T-helper 17 cell (primary cell): ENCODE measurements around the gene KLHDC4. TPM values are rescaled to one million over a fixed set of nuclear protein-coding genes. Genes with fewer than 3 reads are reported as not detected.

Experiments used
- ATAC-seq: fragments of 150-1000 bp; cut with Tn5 transposase; 2 replicates; pipeline ENCODE4 v1.10.0; 2021; ENCODE audit warnings: mild to moderate bottlenecking, moderate library complexity
- DNase-seq, 3 donors: peaks; one replicate each; pipeline versions ENCODE4 v3.0.0 to v3.0.0-alpha.2; 2020 to 2021
- H3K9me3 ChIP-seq: one replicate; pipeline ENCODE4 v1.7.0; 2013; ENCODE audit warnings: low read length, mild to moderate bottlenecking; ENCODE audit not compliant: control insufficient read depth, poor library complexity, severe bottlenecking
- H3K27ac Mint-ChIP-seq: one replicate; pipeline ENCODE4 v1.8.0; 2022; ENCODE audit warnings: mild to moderate bottlenecking, moderate library complexity, mixed read lengths
- H3K27me3 Mint-ChIP-seq: one replicate; pipeline ENCODE4 v1.8.0; 2022; ENCODE audit warnings: mixed read lengths
- H3K36me3 Mint-ChIP-seq: one replicate; pipeline ENCODE4 v1.8.0; 2022; ENCODE audit warnings: low read depth, mixed read lengths
- H3K4me1 Mint-ChIP-seq: one replicate; pipeline ENCODE4 v1.8.0; 2022; ENCODE audit warnings: mild to moderate bottlenecking, mixed read lengths
- H3K4me3 Mint-ChIP-seq: one replicate; pipeline ENCODE4 v1.8.0; 2022; ENCODE audit warnings: mild to moderate bottlenecking, moderate library complexity, mixed read lengths
- total RNA-seq, 4 donors: library from RNA in 2 of 4; stranded (reverse) in 2 of 4; gene quantifications; one replicate each; pipeline ENCODE4 v1.2.3 and lab custom pipeline; 2022 to 2026

The KLHDC4 gene
- total RNA-seq, 2 donors from 2014 or later: 67.7 to 93.3 TPM

GRCh38 chr16:87693827-87694226, 72.0 kb downstream of the KLHDC4 start:
- Mint-ChIP-seq H3K4me1 (peaks cover 8% of the 10 kb centered on the region), H3K36me3 (no peaks in the 10 kb centered on the region), H3K27me3 (no peaks in the 10 kb centered on the region), H3K27ac (no peak overlapping the region), H3K4me3 (no peak overlapping the region)
- no peak for ATAC-seq
- no peak for DNase-seq
- H3K9me3 ChIP-seq: no peaks in the 10 kb centered on the region

- no peaks in the 10 kb centered on the region for H3K36me3 Mint-ChIP-seq
Measured at GRCh38 chr16:87692756-87693155, 73.0 kb downstream of the KLHDC4 start.

GRCh38 chr16:87692176-87692575, 73.6 kb downstream of the KLHDC4 start:
- DNase-seq (no peak), ATAC-seq (no peak)
- H3K4me1 Mint-ChIP-seq: no peaks in the 10 kb centered on the region
- no peaks in the 10 kb centered on the region for H3K36me3 Mint-ChIP-seq
- peaks cover 2% of the 10 kb centered on the region for H3K27me3 Mint-ChIP-seq
- H3K4me3 Mint-ChIP-seq: no peak overlapping the region
- H3K9me3 ChIP-seq: no peaks in the 10 kb centered on the region
- peak overlapping the region; percentile 27 for H3K27ac Mint-ChIP-seq

More at GRCh38 chr16:87692756-87693155, 73.0 kb downstream of the KLHDC4 start:
- H3K9me3 ChIP-seq: no peaks in the 10 kb centered on the region
- H3K4me3 Mint-ChIP-seq: no peak overlapping the region
- H3K27ac Mint-ChIP-seq: peak overlapping the region; percentile 27
- ATAC-seq (no peak), DNase-seq (no peak)
- H3K27me3 Mint-ChIP-seq: no peaks in the 10 kb centered on the region
- no peaks in the 10 kb centered on the region for H3K4me1 Mint-ChIP-seq

GRCh38 chr16:87691686-87692079, 74.1 kb downstream of the KLHDC4 start:
- ATAC-seq: no peak
- no peak overlapping the region for H3K4me3 Mint-ChIP-seq

GRCh38 chr16:87690911-87691685, 74.7 kb downstream of the KLHDC4 start:
- Mint-ChIP-seq H3K27me3 (peaks cover 7% of the 10 kb centered on the region), H3K36me3 (no peaks in the 10 kb centered on the region), H3K27ac (no peak overlapping the region), H3K4me1 (no peaks in the 10 kb centered on the region), H3K4me3 (no peak overlapping the region)
- no peaks in the 10 kb centered on the region for H3K9me3 ChIP-seq
- ATAC-seq: no peak
- no peak for DNase-seq

More at GRCh38 chr16:87691686-87692079, 74.1 kb downstream of the KLHDC4 start:
- H3K27ac Mint-ChIP-seq: no peak overlapping the region
- H3K27me3 Mint-ChIP-seq: peaks cover 7% of the 10 kb centered on the region
- no peaks in the 10 kb centered on the region for H3K36me3 Mint-ChIP-seq
- no peaks in the 10 kb centered on the region for H3K4me1 Mint-ChIP-seq
- no peak for DNase-seq
- H3K9me3 ChIP-seq: no peaks in the 10 kb centered on the region

- Mint-ChIP-seq H3K27me3 (peaks cover 14% of the 10 kb centered on the region), H3K27ac (no peak overlapping the region), H3K4me3 (no peak overlapping the region), H3K4me1 (no peaks in the 10 kb centered on the region), H3K36me3 (no peaks in the 10 kb centered on the region)
- DNase-seq: no peak
- no peak for ATAC-seq
- H3K9me3 ChIP-seq: no peaks in the 10 kb centered on the region
Measured at GRCh38 chr16:87689956-87690465, 75.8 kb downstream of the KLHDC4 start.

- DNase-seq (no peak), ATAC-seq (no peak)
- Mint-ChIP-seq H3K36me3 (no peaks in the 10 kb centered on the region), H3K27ac (no peak overlapping the region), H3K4me3 (no peak overlapping the region), H3K4me1 (no peaks in the 10 kb centered on the region), H3K27me3 (peaks cover 14% of the 10 kb centered on the region)
- no peaks in the 10 kb centered on the region for H3K9me3 ChIP-seq
Measured at GRCh38 chr16:87688876-87689815, 76.6 kb downstream of the KLHDC4 start.

- DNase-seq (no peak), ATAC-seq (no peak)
- Mint-ChIP-seq H3K4me3 (no peak overlapping the region), H3K27ac (no peak overlapping the region), H3K36me3 (no peaks in the 10 kb centered on the region), H3K4me1 (no peaks in the 10 kb centered on the region), H3K27me3 (peaks cover 14% of the 10 kb centered on the region)
- no peaks in the 10 kb centered on the region for H3K9me3 ChIP-seq
Measured at GRCh38 chr16:87687998-87688529, 77.7 kb downstream of the KLHDC4 start.

GRCh38 chr16:87687126-87687910, 78.5 kb downstream of the KLHDC4 start:
- Mint-ChIP-seq H3K27ac (no peak overlapping the region), H3K27me3 (peaks cover 14% of the 10 kb centered on the region), H3K36me3 (no peaks in the 10 kb centered on the region), H3K4me3 (no peak overlapping the region), H3K4me1 (peaks cover 2% of the 10 kb centered on the region)
- ATAC-seq (no peak), DNase-seq (no peak)
- H3K9me3 ChIP-seq: no peaks in the 10 kb centered on the region

GRCh38 chr16:87686697-87687096, 79.1 kb downstream of the KLHDC4 start:
- ATAC-seq: no peak
- H3K4me3 Mint-ChIP-seq: no peak overlapping the region
- no peaks in the 10 kb centered on the region for H3K9me3 ChIP-seq
- H3K27me3 Mint-ChIP-seq: peaks cover 14% of the 10 kb centered on the region
- H3K4me1 Mint-ChIP-seq: peaks cover 4% of the 10 kb centered on the region
- no peak for DNase-seq
- H3K27ac Mint-ChIP-seq: no peak overlapping the region
- H3K36me3 Mint-ChIP-seq: no peaks in the 10 kb centered on the region

- no peak for ATAC-seq
- Mint-ChIP-seq H3K27me3 (peaks cover 16% of the 10 kb centered on the region), H3K27ac (no peak overlapping the region)
Measured at GRCh38 chr16:87685766-87686165, 80.0 kb downstream of the KLHDC4 start.

GRCh38 chr16:87685405-87685755, 80.4 kb downstream of the KLHDC4 start:
- H3K27ac Mint-ChIP-seq: no peak overlapping the region
- no peaks in the 10 kb centered on the region for H3K9me3 ChIP-seq
- peaks cover 6% of the 10 kb centered on the region for H3K4me1 Mint-ChIP-seq
- peaks cover 19% of the 10 kb centered on the region for H3K27me3 Mint-ChIP-seq
- no peak overlapping the region for H3K4me3 Mint-ChIP-seq
- no peak for DNase-seq
- H3K36me3 Mint-ChIP-seq: no peaks in the 10 kb centered on the region
- no peak for ATAC-seq

More at GRCh38 chr16:87685766-87686165, 80.0 kb downstream of the KLHDC4 start:
- H3K36me3 Mint-ChIP-seq: no peaks in the 10 kb centered on the region
- H3K4me1 Mint-ChIP-seq: peaks cover 5% of the 10 kb centered on the region
- no peak for DNase-seq
- H3K9me3 ChIP-seq: no peaks in the 10 kb centered on the region
- no peak overlapping the region for H3K4me3 Mint-ChIP-seq
